ENCODE data around the gene NDUFB10.
A peak's percentile ranks its signal among the peaks of the same experiment; 100 is the strongest.

NDUFB10 gene

GRCh38 chr16:1980030-1980769, 20.9 kb downstream of the NDUFB10 start:
- H3K36me3 ChIP-seq (ENCODE audit: control insufficient read depth, insufficient read depth, low read length) = peaks cover 36% of the 10 kb centered on the region
- no peaks in the 10 kb centered on the region for H3K9me3 ChIP-seq (ENCODE audit: control insufficient read depth, low read length)
- DNase-seq = no peak
- peaks cover 20% of the 10 kb centered on the region for H3K4me1 ChIP-seq (ENCODE audit: control insufficient read depth, insufficient read depth, low read length, poor library complexity, severe bottlenecking)
- H3K27me3 ChIP-seq (replicated peaks; ENCODE audit: control insufficient read depth, insufficient read depth, low read length, poor library complexity, severe bottlenecking) = peaks cover 16% of the 10 kb centered on the region
- no peak overlapping the region for H3K4me3 ChIP-seq (ENCODE audit: insufficient read depth, low read depth, low read length, poor library complexity, severe bottlenecking)
- no peak overlapping the region for H3K27ac ChIP-seq (ENCODE audit: insufficient read depth, low read length, poor library complexity, severe bottlenecking)

- no peak for DNase-seq
- no peak overlapping the region for H3K27ac ChIP-seq (ENCODE audit: insufficient read depth, low read length, poor library complexity, severe bottlenecking)
- peaks cover 36% of the 10 kb centered on the region for H3K36me3 ChIP-seq (ENCODE audit: control insufficient read depth, insufficient read depth, low read length)
- no peaks in the 10 kb centered on the region for H3K9me3 ChIP-seq (ENCODE audit: control insufficient read depth, low read length)
- H3K4me1 ChIP-seq (ENCODE audit: control insufficient read depth, insufficient read depth, low read length, poor library complexity, severe bottlenecking) = peaks cover 21% of the 10 kb centered on the region
- H3K27me3 ChIP-seq (replicated peaks; ENCODE audit: control insufficient read depth, insufficient read depth, low read length, poor library complexity, severe bottlenecking) = peaks cover 16% of the 10 kb centered on the region
- H3K4me3 ChIP-seq (ENCODE audit: insufficient read depth, low read depth, low read length, poor library complexity, severe bottlenecking) = no peak overlapping the region
Measured at GRCh38 chr16:1980770-1981087, 21.4 kb downstream of the NDUFB10 start.

DNA sequence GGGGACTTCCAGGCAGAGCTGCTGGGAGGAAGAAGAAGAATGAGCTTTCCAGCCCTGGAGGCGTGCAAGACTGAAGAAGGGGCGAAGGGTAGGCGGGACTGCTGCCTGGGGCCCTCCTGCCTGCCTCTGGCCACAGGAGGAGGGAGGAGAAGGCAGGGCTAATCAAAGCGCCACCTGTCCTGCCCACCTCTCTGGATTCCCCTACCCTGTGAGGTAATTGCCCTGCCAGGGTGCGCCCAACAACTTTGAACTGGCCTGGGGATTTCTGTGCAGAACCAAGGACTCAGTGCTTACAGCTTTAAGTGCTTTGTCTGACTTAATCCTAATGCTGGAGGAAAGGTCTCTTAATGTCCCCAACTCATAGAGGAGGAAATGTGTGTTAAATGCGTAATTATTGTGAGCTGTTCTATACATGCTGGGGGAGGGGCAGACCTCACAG, 22.1 kb downstream of the NDUFB10 start, which contains the start of gene NOXO1:
Gene NOXO1 (minus strand): TSS at position 72 of the 439 bp plus-strand sequence. CDS start 290 bp downstream, outside the sequence.
- Histone ChIP-seq H3K27ac (ENCODE audit: insufficient read depth, low read length, poor library complexity, severe bottlenecking) (no peak within 1 kb of the TSS), H3K4me3 (ENCODE audit: insufficient read depth, low read depth, low read length, poor library complexity, severe bottlenecking) (no peak within 1 kb of the TSS), H3K4me1 (ENCODE audit: control insufficient read depth, insufficient read depth, low read length, poor library complexity, severe bottlenecking) (peaks cover 21% of the 10 kb centered on the region), H3K27me3 (replicated peaks; ENCODE audit: control insufficient read depth, insufficient read depth, low read length, poor library complexity, severe bottlenecking) (peaks cover 16% of the 10 kb centered on the region), H3K9me3 (ENCODE audit: control insufficient read depth, low read length) (no peaks in the 10 kb centered on the region), H3K36me3 (ENCODE audit: control insufficient read depth, insufficient read depth, low read length) (peaks cover 36% of the 10 kb centered on the region)
- DNase-seq = no peak

GRCh38 chr16:1982013-1982433, 22.7 kb downstream of the NDUFB10 start:
- Histone ChIP-seq H3K4me1 (ENCODE audit: control insufficient read depth, insufficient read depth, low read length, poor library complexity, severe bottlenecking) (peaks cover 21% of the 10 kb centered on the region), H3K27me3 (replicated peaks; ENCODE audit: control insufficient read depth, insufficient read depth, low read length, poor library complexity, severe bottlenecking) (peaks cover 16% of the 10 kb centered on the region)
- DNase-seq = no peak

GRCh38 chr16:1982991-1983543, 23.7 kb downstream of the NDUFB10 start:
- peaks cover 21% of the 10 kb centered on the region for H3K4me1 ChIP-seq (ENCODE audit: control insufficient read depth, insufficient read depth, low read length, poor library complexity, severe bottlenecking)
- H3K9me3 ChIP-seq (ENCODE audit: control insufficient read depth, low read length) = no peaks in the 10 kb centered on the region
- peak overlapping the region; percentile 76 for H3K4me3 ChIP-seq (ENCODE audit: insufficient read depth, low read depth, low read length, poor library complexity, severe bottlenecking)
- no peak for DNase-seq
- H3K27me3 ChIP-seq (replicated peaks; ENCODE audit: control insufficient read depth, insufficient read depth, low read length, poor library complexity, severe bottlenecking) = peaks cover 16% of the 10 kb centered on the region
- H3K36me3 ChIP-seq (ENCODE audit: control insufficient read depth, insufficient read depth, low read length) = peaks cover 25% of the 10 kb centered on the region
- H3K27ac ChIP-seq (ENCODE audit: insufficient read depth, low read length, poor library complexity, severe bottlenecking) = no peak overlapping the region

More at GRCh38 chr16:1982013-1982433, 22.7 kb downstream of the NDUFB10 start:
- Histone ChIP-seq H3K27ac (ENCODE audit: insufficient read depth, low read length, poor library complexity, severe bottlenecking) (no peak overlapping the region), H3K36me3 (ENCODE audit: control insufficient read depth, insufficient read depth, low read length) (peaks cover 35% of the 10 kb centered on the region), H3K9me3 (ENCODE audit: control insufficient read depth, low read length) (no peaks in the 10 kb centered on the region), H3K4me3 (ENCODE audit: insufficient read depth, low read depth, low read length, poor library complexity, severe bottlenecking) (no peak overlapping the region)

DNA sequence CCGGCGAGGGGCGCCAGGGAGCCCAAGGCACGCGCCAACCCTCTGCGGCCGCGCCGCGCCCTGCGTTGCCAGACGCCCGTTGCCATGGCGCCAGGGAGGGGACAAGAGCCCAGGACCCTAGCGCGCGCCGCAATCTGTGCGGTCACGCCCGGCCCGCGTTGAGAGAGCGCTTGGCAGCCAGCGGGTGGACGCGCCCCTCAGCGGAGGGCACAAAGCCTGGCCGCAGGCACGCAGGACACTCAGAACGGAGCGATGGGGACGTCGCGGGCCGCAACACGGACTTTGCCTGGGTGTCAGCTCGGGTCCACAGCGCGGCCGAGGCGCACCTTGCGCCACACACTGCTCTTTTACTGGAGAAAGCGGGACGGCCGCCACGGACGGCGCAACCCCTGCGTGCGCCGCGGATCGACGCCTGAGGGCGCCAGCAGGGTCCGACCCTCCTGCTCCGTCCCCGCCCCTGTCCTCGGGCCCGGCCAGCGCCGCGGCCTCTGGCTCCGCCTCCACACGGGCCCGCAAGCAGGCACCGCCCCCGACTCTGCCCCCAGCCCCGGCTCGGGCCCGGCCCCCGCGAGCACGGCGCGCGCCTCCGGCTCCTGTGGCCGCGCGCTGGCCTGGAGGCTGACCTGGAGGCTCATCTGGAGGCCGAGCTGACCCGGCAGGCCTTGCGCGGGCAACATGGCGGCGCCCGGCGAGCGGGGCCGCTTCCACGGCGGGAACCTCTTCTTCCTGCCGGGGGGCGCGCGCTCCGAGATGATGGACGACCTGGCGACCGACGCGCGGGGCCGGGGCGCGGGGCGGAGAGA, 24.4 kb downstream of the NDUFB10 start, which contains the start of gene GFER:
Gene GFER (plus strand): TSS at position 650 of the 803 bp plus-strand sequence. CDS start 26 bp downstream, at position 676.
- H3K9me3 ChIP-seq (ENCODE audit: control insufficient read depth, low read length) = no peaks in the 10 kb centered on the region
- peak within 1 kb of the TSS; percentile 76 for H3K4me3 ChIP-seq (ENCODE audit: insufficient read depth, low read depth, low read length, poor library complexity, severe bottlenecking)
- peaks cover 16% of the 10 kb centered on the region for H3K27me3 ChIP-seq (replicated peaks; ENCODE audit: control insufficient read depth, insufficient read depth, low read length, poor library complexity, severe bottlenecking)
- H3K4me1 ChIP-seq (ENCODE audit: control insufficient read depth, insufficient read depth, low read length, poor library complexity, severe bottlenecking) = peaks cover 21% of the 10 kb centered on the region
- H3K27ac ChIP-seq (ENCODE audit: insufficient read depth, low read length, poor library complexity, severe bottlenecking) = peak within 1 kb of the TSS; percentile 57
- H3K36me3 ChIP-seq (ENCODE audit: control insufficient read depth, insufficient read depth, low read length) = peaks cover 18% of the 10 kb centered on the region
- DNase-seq = peak; percentile 39 to 51 (median 42)

- peaks cover 17% of the 10 kb centered on the region for H3K36me3 ChIP-seq (ENCODE audit: control insufficient read depth, insufficient read depth, low read length)
- no peaks in the 10 kb centered on the region for H3K9me3 ChIP-seq (ENCODE audit: control insufficient read depth, low read length)
- peaks cover 24% of the 10 kb centered on the region for H3K27me3 ChIP-seq (replicated peaks; ENCODE audit: control insufficient read depth, insufficient read depth, low read length, poor library complexity, severe bottlenecking)
- DNase-seq = no peak
- peak overlapping the region; percentile 76 for H3K4me3 ChIP-seq (ENCODE audit: insufficient read depth, low read depth, low read length, poor library complexity, severe bottlenecking)
- peaks cover 20% of the 10 kb centered on the region for H3K4me1 ChIP-seq (ENCODE audit: control insufficient read depth, insufficient read depth, low read length, poor library complexity, severe bottlenecking)
- peak overlapping the region; percentile 57 for H3K27ac ChIP-seq (ENCODE audit: insufficient read depth, low read length, poor library complexity, severe bottlenecking)
Measured at GRCh38 chr16:1984347-1985225, 25.2 kb downstream of the NDUFB10 start.

DNA sequence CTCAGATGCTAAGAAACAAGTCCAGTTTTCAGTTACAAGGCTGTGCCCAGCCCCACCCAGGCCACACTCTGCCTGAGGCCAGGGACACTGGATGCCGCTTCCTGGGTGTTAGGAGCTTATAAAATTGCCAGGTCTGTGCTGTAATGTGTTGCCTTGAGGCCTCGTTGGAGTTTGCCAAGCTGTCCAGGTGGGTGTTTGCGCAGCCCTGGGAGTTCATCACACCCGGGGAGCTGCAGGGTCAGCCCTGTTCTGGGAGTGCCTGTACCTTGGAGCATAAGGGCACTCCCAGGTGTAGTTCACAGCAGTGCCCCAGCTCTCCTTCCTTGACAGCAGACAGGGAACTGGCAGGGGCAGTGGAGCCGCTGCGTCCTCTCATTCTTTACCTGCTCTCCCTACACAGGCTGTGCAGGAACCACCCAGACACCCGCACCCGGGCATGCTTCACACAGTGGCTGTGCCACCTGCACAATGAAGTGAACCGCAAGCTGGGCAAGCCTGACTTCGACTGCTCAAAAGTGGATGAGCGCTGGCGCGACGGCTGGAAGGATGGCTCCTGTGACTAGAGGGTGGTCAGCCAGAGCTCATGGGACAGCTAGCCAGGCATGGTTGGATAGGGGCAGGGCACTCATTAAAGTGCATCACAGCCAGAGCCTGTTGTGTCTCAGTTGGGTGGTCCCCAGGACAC, 26.3 kb downstream of the NDUFB10 start:
- DNase-seq = no peak
- H3K4me3 ChIP-seq (ENCODE audit: insufficient read depth, low read depth, low read length, poor library complexity, severe bottlenecking) = no peak overlapping the region
- peaks cover 27% of the 10 kb centered on the region for H3K27me3 ChIP-seq (replicated peaks; ENCODE audit: control insufficient read depth, insufficient read depth, low read length, poor library complexity, severe bottlenecking)
- peaks cover 17% of the 10 kb centered on the region for H3K36me3 ChIP-seq (ENCODE audit: control insufficient read depth, insufficient read depth, low read length)
- H3K9me3 ChIP-seq (ENCODE audit: control insufficient read depth, low read length) = no peaks in the 10 kb centered on the region
- no peak overlapping the region for H3K27ac ChIP-seq (ENCODE audit: insufficient read depth, low read length, poor library complexity, severe bottlenecking)
- H3K4me1 ChIP-seq (ENCODE audit: control insufficient read depth, insufficient read depth, low read length, poor library complexity, severe bottlenecking) = peaks cover 26% of the 10 kb centered on the region

GRCh38 chr16:1987198-1987597, 27.9 kb downstream of the NDUFB10 start:
- Histone ChIP-seq H3K4me3 (ENCODE audit: insufficient read depth, low read depth, low read length, poor library complexity, severe bottlenecking) (no peak overlapping the region), H3K27ac (ENCODE audit: insufficient read depth, low read length, poor library complexity, severe bottlenecking) (no peak overlapping the region), H3K9me3 (ENCODE audit: control insufficient read depth, low read length) (no peaks in the 10 kb centered on the region), H3K27me3 (replicated peaks; ENCODE audit: control insufficient read depth, insufficient read depth, low read length, poor library complexity, severe bottlenecking) (peaks cover 16% of the 10 kb centered on the region), H3K36me3 (ENCODE audit: control insufficient read depth, insufficient read depth, low read length) (peaks cover 17% of the 10 kb centered on the region), H3K4me1 (ENCODE audit: control insufficient read depth, insufficient read depth, low read length, poor library complexity, severe bottlenecking) (peaks cover 38% of the 10 kb centered on the region)
- DNase-seq = no peak

All from effector memory CD4-positive, alpha-beta T cell (primary cell).